SU-DHL-6 (cell line): ENCODE measurements around the gene STYX.
"Not testable (repeated sequence)": the region's sequence is repeated elsewhere in the genome, so short reads cannot be mapped to it uniquely, and the experiment has no call there.

ENCODE experiments used
- CTCF ChIP-seq: fragments of 200-600 bp; sonication (generic); IDR thresholded peaks from one replicate; pipeline ENCODE4 v1.5.1; 2017; ENCODE audit warnings: antibody characterized with exemption, mild to moderate bottlenecking, low read length, moderate library complexity; ENCODE audit not compliant: insufficient read depth, poor library complexity, severe bottlenecking
- EZH2phosphoT487 ChIP-seq: fragments of 200-600 bp; sonication (generic), shearing (Covaris generic); conservative IDR thresholded peaks from 2 replicates; pipeline ENCODE4 v1.6.1; 2018; ENCODE audit warnings: mild to moderate bottlenecking, antibody characterized with exemption, low read length, moderate library complexity, mixed read lengths

DNA sequence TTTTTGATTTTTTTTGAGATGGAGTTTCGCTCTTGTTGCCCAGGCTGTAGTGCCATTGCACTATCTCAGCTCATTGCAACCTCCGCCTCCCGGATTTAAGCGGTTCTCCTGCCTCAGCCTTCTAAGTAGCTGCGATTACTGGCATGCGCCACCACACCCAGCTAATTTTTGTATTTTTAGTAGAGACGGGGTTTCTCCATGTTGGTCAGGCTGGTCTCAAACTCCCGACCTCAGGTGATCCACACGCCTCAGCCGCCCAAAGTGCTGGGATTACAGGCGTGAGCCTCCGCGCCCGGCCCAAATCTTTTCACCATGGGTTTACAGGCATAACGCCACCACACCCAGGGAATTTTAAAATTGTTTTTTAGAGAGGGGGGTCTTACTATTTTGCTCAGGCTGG is 931 bp upstream of the STYX start:
- not testable (repeated sequence) for TF ChIP-seq CTCF, EZH2phosphoT487
